WI38 (cell line): Measurements from ENCODE around the gene ZNF662.

Source experiments
- H3K4me3 ChIP-seq: 2 replicates; pipeline ENCODE4 v1.5.1; 2011; ENCODE audit warnings: low read depth, mild to moderate bottlenecking, control low read depth, low read length
- TF ChIP-seq, protein P1 (sequence below): IDR thresholded peaks from 2 replicates; pipeline ENCODE4 v1.5.1; 2012; ENCODE audit warnings: low read depth, mild to moderate bottlenecking, control low read depth, low read length

ZNF662 gene

GRCh38 chr3:42901073-42901415 lies 4.9 kb upstream of the ZNF662 start:
- TF ChIP-seq, protein P1, sequence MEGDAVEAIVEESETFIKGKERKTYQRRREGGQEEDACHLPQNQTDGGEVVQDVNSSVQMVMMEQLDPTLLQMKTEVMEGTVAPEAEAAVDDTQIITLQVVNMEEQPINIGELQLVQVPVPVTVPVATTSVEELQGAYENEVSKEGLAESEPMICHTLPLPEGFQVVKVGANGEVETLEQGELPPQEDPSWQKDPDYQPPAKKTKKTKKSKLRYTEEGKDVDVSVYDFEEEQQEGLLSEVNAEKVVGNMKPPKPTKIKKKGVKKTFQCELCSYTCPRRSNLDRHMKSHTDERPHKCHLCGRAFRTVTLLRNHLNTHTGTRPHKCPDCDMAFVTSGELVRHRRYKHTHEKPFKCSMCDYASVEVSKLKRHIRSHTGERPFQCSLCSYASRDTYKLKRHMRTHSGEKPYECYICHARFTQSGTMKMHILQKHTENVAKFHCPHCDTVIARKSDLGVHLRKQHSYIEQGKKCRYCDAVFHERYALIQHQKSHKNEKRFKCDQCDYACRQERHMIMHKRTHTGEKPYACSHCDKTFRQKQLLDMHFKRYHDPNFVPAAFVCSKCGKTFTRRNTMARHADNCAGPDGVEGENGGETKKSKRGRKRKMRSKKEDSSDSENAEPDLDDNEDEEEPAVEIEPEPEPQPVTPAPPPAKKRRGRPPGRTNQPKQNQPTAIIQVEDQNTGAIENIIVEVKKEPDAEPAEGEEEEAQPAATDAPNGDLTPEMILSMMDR, result no peak
- no peak overlapping the region for H3K4me3 ChIP-seq

- TF ChIP-seq, protein P1, result no peak
- no peak overlapping the region for H3K4me3 ChIP-seq
Measured at GRCh38 chr3:42902257-42902656, 3.7 kb upstream of the ZNF662 start.

DNA sequence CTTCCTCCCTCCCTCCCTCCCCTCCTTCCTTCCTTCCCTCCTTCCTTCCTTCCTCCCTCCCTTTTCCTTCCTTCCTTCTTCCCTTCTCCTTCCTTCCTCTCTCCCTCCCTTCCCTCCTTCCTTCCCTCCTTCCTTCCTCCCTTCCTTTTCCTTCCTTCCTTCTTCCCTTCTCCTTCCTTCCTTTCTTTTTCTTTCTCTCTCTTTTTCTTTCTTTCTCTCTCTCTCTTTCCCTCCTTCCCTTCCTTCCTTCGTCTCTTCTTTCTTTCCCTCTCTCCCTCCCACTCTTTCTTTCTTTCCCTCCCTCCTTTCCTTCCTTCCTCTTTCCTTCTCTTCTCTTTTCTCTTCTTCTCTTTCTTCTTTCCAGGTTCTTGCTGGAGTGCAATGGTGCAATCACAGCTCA lies 1.9 kb upstream of the ZNF662 start:
- TF ChIP-seq, protein P1, result no peak
- H3K4me3 ChIP-seq, result no peak overlapping the region

GRCh38 chr3:42905740-42906069 lies 237 bp upstream of the ZNF662 start:
- TF ChIP-seq, protein P1, result no peak
- H3K4me3 ChIP-seq, result no peak overlapping the region

GRCh38 chr3:42906848-42907183 lies 874 bp downstream of the ZNF662 start:
- H3K4me3 ChIP-seq, result no peak overlapping the region
- TF ChIP-seq, protein P1, result no peak

DNA sequence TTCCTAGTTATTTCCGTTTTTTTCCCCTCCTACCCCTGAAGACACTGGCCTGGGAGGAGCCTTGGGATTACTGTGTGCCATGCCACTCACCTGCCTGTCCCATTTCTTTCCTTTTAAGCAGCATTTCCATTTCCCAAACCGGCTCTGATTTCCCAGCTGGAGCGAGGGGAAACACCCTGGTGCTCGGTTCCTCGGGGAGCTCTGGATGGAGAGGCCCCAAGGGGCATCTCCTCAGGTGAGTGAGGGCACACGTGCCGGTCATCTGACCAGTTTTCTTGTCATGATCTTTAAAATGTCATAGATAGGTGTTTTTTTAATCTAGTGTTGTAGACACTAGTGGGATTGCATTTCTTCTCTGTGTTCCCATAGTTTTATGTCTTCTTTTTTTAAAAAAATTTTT lies 2.7 kb downstream of the ZNF662 start:
- no peak overlapping the region for H3K4me3 ChIP-seq
- TF ChIP-seq, protein P1, result no peak

GRCh38 chr3:42911551-42911950 lies 5.6 kb downstream of the ZNF662 start:
- TF ChIP-seq, protein P1, result no peak
- H3K4me3 ChIP-seq, result no peak overlapping the region
